GM18520 (cell line): ENCODE measurements around the gene MTHFD2L.
"Not testable (repeated sequence)": the region's sequence is repeated elsewhere in the genome, so short reads cannot be mapped to it uniquely, and the experiment has no call there.

Experiments
- ATAC-seq: cut with Tn5 transposase; IDR thresholded peaks from one replicate; pipeline ENCODE4 v1.9.1; 2021; ENCODE audit not compliant: unreplicated experiment

MTHFD2L gene

DNA sequence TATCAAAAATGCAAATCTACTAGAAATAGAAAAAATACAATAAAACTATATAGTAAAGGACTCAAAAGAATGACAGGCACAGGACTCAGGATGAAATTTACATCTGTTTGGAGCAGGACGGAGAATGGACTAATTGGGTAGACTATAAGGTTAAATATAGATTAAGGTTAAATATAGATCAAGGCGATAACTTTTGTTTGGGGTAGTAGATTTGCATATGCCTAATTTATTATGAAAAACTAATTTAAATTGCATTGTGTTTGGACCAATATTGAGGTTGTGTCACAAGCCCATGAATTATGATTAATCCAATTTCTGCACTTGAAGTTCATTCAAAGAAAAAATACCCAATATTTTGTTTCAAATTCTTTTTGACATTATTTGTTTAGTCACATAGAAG lies 31.0 kb downstream of the MTHFD2L start:
- ATAC-seq = no peak

DNA sequence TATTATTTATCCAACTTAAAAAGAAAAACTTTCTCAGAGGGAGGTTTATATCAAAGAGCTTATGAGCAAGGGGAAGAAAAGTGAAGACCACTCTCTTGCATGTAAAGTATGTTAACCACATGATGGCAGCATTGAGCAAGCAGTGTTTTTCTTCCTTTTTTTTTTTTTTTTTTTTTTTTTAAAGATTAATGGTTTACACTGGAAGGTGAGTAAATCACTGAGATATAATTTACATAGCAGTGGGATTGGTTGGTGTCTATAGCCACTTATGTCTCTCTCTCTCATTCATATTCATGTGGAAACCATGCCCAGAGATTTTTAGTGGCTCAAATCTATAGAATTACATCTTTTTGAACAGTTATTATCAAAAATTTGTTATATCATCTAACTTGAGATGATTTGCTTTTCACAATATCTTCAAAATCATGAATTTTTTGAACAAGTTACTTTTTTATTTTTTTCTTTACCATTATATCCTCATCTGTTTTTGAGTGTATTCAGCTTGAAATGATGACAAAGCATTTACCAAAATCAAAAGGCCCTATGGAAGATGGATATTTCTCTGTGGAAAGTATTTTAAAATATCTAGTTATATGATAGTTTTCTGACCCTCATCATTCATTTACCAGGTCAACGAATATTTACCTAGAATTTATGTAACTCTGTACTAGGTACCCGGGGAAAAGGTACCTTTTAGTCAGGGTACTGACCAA lies 31.6 kb downstream of the MTHFD2L start:
- no peak for ATAC-seq

DNA sequence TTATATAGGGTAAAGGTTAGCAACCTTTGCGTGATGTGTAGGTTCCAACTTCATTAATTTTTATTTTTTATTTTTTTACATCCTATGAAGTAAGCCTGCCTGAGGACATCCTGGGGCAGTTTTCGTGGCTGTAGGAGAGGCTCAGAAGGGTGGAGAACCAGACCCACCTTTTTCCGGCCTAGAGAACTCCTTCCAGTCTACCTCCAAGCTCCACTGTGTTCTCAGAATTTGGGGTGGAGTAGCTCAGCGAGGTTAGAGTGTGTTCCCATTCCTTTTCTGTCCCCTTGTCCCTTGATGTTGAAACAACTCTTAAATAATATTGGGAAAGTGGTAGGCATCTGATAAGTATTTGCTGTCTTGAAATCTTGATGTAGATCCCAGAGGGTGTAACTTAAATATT lies 32.4 kb downstream of the MTHFD2L start:
- no peak for ATAC-seq

DNA sequence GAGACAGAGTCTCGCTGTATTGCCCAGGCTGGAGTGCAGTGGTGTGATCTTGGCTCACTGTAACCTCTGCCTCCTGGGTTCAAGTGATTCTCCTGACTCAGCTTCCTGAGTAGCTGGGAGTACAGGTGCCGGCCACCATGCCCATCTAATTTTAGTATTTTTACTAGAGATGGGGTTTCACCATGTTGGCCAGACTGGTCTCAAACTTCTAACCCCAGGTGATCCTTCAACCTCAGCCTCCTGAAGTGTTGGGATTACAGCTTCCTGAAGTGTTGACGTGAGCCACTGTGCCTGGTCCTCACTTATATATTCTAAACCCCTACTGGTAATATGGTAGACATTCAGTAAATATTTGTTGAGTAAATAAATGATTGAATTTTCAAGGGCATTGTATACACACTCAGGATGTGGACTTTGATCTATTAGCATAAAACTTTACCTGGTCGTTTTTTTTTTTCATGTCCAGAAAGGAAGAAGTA lies 33.0 kb downstream of the MTHFD2L start:
- no peak for ATAC-seq

DNA sequence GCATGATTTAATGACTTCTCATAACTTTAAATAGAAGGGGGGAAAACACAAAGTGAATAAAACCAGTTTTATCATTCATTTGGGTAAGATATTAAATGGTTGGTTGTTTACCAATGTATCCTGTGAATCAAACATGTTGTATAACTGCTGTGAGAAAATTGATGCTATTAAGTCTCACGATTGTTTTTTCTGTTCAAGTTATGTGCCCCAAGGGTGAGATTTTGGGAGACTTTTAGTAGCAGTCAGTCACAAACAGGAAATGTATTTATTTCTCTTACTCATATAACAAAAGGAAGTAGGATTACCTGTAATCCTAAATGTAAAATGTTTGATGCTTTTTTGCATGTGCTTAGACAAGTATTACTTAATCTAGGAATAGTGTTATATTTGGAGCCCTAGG lies 39.2 kb downstream of the MTHFD2L start:
- no peak for ATAC-seq

DNA sequence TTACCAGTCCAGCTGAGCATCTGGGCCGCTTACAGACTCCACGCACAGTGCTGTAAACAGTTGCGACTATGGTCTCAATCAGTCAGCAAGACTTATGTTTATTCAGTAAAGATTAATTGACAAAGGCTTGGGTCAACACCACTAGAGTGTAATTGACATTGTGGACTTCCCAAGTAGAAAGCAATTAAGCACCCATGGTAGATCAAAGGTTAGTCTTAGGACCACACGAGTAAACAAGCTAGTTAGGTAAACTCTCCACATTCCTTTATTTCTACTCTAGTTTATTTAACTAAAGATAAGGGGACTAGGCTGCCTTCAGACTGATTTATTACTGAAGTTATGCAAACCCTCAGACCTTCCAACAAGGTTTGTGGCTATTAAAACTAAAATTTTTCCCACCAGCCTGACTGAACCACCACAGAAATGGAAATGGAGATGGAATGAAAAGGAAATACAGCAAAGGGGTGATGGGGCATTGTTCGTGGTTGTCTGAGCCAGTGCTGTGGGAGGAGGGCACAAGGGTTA lies 44.2 kb downstream of the MTHFD2L start:
- no peak for ATAC-seq

DNA sequence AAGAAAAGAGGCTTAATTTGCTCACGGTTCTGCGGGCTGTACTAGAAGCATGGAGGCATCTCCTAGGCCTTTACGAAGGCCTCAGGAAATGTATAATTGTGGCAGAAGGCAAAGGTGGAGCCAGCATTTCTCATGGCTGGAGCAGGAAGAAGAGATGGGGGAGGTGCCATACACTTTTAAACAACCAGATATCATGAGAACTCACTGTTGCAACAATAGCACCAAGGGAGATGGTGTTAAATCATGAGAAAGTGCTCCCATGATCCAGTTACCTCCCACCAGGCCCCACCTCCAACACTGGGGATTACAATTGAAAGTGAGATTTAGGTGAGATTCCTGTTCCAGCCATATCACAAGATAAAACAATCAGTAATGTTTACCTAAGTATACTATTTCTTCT lies 45.5 kb downstream of the MTHFD2L start:
- ATAC-seq = no peak

DNA sequence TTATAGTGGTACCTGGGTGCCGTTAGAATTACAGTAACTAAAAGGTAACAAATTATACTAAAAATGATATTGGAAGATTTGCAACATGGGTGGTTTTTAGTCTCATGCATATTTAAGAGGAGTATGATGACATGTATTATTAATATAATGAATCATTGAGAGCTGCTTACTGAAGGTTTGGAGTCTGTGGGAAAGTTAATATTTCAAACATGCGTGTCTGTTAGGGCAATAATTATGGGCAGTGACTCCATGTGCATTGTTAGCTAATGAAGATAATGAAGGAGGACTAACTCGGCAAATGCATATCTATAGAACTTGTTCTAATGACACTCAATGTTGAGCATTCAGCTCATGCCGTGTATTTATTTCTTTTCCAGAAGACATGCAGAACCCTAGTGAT lies 47.1 kb downstream of the MTHFD2L start:
- ATAC-seq = no peak

DNA sequence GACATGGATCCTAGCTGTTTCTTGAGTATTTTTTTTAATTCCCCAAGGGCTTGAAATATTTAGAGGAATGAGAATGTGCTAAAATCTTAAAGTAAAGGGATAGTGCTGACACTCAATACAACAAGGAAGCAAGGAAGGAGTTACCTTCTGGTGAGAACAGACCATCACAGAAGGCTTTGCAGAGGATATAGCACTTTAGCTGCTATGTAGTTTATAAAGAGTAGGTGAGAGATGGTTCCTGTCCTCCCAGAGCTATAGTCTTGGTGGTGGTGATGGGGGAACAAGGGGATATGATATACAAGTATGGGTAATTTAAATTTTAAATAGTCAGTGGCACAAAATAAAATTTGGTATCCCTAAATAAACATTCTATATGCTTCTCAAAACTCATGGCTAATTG lies 47.6 kb downstream of the MTHFD2L start:
- ATAC-seq = no peak

DNA sequence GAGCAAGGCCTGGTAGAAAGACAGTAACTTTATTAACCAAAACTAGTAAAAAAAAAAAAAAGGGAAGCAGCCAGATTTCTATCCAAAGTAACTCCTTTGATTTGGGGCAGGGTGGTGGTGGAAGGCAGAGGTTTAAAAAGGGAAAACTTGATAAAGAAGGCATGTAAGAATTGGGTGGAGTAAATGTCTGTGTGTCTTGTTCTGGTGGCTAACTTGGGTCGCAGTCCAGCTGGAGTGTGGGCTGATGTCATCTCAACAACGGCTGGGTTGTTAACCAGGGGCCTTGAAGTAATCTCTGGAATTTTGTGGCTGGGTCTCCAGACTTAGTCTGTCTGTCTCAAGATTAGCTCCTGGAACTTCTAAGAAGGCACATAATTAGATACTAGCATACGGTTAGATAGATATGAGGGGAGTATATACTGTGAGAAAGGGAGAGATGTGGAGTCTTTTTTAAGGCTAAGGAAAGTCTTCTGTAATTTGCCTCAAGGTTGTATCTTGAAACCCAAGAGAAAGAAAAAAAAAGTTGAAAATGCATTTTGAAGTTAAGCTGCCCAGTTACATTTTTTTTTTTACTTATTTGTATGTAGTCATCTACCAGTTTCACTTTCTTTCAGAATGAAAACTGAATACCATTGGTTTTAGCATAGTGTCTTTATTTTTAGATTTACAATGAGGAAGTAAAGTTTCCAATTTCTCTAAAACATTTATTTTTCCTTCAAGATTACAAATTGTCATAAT lies 48.3 kb downstream of the MTHFD2L start:
- peak; percentile 88 for ATAC-seq

DNA sequence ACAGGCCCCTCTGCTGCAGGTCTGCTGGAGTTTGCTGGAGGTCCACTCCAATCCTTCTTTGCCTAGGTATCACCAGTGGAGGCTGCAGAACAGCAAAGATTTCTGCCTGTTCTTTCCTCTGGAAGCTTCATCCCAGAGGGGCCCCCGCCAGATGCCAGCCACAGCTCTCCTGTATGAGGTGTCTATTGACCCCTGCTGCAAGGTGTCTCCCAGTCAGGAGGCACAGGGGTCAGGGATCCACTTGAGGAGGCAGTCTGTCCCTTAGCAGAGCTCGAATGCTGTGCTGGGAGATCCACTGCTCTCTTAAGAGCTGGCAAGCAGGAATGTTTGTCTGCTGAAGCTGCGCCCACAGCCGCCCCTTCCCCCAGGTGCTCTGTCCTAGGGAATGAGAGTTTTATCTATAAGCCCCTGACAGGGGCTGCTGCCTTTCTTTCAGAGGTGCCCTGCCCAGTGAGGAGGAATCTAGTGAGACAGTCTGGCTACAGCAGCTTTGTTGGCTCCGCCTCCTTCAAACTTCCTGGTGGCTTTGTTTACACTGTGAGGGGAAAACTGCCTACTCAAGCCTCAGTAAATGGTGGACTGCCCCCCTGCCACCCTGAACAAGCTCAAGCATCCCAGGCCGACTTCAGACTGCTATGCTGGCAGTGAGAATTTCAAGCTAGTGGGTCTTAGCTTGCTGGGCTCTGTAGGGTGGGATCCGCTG lies 56.7 kb downstream of the MTHFD2L start:
- ATAC-seq = not testable (repeated sequence)

DNA sequence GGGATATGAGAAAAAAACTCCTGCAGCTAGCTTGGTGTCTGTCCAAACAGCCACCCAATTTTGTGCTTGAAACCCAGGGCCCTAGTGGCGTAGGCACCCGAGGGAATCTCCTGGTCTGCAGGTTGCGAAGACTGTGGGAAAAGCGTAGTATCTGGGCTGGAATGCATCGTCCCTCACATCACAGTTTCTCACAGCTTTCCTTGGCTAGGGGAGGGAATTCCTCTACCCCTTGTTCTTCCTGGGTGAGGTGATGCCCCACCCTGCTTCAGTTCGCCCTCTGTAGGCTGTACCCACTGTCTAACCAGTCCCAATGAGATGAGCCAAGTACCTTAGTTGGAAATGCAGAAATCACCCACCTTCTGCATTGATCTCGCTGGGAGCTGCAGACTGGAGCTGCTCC lies 57.3 kb downstream of the MTHFD2L start:
- not testable (repeated sequence) for ATAC-seq

DNA sequence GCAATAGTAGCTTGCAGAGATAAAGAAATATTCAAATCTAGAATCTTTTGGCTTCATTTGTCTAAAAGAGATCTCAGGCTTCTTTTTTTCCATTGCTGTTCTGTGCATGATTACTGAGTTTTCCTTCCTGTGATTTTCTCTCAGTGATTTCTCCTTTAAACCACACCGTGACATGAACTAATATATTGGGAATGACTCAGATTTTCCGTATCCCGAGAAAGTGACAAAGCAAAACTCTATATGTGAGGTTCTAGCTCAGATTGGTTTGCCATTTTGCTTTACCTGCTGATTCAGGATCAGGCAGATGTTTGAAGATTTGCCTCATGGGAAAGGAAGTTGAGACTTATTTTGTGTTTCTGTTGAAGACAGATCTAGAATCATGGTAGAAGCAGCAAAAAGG lies 59.4 kb downstream of the MTHFD2L start:
- ATAC-seq = no peak

DNA sequence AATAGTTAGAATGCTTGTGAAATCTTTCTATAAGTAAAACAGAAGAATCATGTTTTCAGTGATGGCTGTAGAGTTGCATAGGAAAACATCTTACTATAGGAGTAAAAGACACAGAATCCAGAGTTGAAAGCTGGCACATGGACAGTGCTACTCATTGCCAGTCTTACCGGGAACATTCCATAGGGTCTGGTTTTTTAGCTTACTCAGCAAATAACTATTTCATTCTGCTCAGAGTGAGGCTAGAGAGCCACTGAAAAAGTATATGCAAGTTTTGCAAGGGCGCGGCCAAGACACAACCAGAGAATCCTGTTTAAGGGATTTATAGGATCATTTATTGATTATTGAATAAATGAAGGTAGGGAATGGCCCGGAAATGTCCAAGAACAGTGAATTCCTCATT lies 60.3 kb downstream of the MTHFD2L start:
- ATAC-seq = no peak

DNA sequence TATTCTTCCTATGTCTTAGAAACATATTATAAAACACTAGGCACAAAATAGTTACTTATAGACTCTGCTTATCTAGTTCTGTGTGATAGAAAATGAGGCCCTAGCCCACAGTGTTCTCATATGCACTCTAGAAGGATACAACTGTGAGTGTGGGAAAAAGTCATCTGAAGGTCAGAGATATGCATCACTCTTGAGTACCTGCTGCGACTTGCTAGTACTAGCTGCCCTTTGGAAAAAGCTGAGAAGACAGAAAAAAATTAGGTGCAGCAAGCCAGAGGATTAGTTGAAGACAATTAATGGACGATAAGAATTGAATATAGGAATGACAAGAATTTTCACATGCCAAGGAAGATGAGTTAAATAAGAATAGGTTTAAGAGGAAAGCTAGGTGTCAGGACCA lies 61.3 kb downstream of the MTHFD2L start:
- no peak for ATAC-seq

DNA sequence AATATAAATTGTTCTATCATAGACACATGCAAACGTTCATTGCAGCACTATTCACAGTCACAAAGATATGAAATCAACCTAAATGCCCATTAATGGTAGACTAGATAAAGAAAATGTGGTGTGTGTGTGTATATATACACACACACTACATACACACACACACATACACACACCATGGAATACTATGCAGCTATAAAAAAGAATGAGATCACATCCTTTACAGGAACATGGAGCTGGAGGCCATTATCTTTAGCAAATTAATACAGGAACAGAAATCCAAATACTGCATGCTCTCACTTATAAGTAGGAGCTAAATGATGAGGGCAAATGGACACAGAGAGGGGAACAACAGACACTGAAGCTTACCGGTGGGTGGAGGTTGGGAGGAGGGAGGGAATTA lies 65.2 kb downstream of the MTHFD2L start:
- no peak for ATAC-seq

DNA sequence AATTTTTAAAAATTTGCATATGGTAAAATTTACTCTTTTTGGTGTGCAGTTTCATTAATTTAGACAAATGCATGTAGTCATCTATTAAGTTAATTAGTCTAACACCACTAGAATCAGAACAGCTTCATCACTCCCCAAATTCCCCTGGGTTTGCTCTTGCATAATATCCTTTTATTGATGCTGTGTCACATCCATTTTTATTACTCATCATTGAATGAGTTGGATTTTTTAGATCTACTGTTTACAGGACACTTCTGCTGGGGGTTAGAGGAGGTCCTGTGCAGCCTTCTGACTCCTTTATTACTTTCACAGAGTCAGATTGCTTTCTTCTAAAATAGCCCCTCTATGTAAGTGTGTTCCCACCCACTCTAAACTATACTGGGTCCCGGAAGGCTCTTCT lies 65.9 kb downstream of the MTHFD2L start:
- ATAC-seq = no peak

DNA sequence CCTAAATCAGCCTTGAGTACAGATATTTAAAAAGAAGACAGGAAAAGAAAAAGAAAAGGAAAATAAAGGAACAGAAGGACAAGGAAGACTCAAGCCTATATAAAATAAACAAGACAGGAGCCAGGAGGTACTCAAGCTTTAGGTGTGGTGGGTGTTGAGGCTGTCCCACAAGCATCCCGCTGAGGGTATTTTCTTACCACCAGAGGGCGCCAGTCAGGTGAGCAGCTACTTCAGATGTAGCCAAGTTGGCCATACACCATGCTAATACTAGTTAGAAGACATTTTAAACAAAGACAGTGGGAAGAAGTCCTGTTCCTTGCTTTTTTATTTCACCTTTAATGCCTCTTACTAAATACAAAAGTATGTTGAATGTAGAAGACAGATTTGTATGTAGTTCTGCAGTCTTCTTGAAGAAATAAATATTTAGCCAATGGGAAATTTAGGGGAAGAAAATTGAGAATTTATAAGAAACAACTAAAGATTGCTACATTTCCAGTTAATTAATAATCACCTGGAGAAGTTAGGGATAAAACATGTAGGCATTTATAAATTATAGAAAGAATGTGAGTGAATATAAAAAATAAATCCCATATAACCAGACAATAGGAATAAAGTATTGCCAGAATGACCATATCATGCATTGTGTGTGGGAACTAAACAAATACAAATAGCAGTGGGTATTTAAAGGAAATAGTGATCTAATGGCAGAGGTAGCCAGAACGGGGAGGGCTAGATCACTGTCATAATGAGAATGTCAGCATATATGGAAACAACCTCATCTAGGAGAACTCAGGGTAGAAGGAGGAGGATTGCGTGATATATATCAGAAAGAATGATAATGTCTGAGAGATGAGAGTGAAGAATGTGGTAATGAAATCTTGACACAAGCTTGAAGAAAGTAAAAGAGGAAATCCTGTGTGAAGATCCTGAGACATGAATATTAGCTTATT lies 71.0 kb downstream of the MTHFD2L start:
- peak; percentile 60 for ATAC-seq

DNA sequence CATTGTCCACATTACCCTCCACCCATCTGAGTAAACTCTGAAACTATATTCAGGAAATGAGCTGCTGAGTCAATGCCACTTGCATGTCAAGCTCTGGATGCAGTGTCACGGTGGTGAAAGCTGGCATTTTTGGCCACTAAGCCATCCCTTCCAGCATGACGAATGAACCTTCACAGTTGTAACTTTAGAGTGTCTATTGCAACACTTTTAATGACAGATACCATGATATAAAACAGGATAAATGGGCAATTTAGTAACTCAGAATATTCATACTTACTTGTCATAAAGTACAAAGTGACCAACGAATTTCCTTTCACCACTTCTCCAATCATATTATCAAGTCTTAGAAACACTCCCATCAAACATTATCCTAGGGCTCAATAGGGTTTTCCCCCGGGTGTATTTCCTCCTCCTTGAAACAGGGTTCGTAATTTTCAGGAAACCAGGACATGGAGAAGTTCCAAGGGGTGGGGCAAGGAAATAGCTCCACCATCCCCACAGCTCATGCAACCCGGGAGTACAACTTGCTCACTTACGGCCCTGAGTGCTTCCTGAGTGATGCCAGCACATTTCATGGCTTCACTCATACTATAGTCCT lies 73.1 kb downstream of the MTHFD2L start:
- no peak for ATAC-seq

DNA sequence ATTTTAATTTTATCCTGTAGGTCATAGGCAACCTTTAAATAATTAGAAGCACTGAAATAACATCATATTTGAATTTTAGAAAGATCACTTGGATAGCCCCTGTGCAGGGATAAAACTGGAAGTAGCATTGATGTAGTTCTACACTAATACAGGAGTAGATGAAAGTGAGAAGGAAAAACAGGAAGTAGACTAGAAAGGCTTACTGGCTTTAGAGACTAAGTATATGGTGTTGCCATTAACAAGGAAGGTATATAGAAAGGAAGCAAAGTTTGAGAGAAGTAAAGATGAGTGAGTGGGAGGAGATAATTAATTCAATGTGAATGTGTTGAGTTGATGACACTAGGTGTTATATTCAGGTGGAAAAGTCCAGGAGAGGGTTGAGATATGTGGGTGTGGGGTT lies 77.2 kb downstream of the MTHFD2L start:
- peak; percentile 42 for ATAC-seq
